Measurements from ENCODE around the gene FGF8. TPM values are rescaled to one million over a fixed set of nuclear protein-coding genes. Genes with fewer than 3 reads are reported as not detected.

FGF8 gene
- total RNA-seq, 1 experiment from 2014 or later: not detected

GRCh38 chr10:101725296-101726114 lies 50.4 kb downstream of the FGF8 start:
- TF ChIP-seq CTCF (IDR thresholded peaks at IDR 0.05; ENCODE audit: unreplicated experiment): no peak
- Mint-ChIP-seq H3K27me3 (ENCODE audit: unreplicated experiment) (no peaks in the 10 kb centered on the region), H3K27ac (ENCODE audit: unreplicated experiment) (no peak overlapping the region), H3K4me3 (ENCODE audit: low read depth, unreplicated experiment) (no peak overlapping the region), H3K36me3 (ENCODE audit: insufficient read depth, unreplicated experiment) (no peaks in the 10 kb centered on the region), H3K9me3 (ENCODE audit: low read depth, unreplicated experiment) (no peaks in the 10 kb centered on the region), H3K4me1 (ENCODE audit: low read depth, unreplicated experiment) (no peaks in the 10 kb centered on the region)
- DNase-seq: no peak
- intact Hi-C loops (cut with micrococcal nuclease; ENCODE audit: unreplicated experiment): no loop called here
- CTCF ChIA-PET: no interaction called here
- no TSS peak for BruUV-seq (replicated peaks)

- Mint-ChIP-seq H3K4me1 (ENCODE audit: low read depth, unreplicated experiment) (no peaks in the 10 kb centered on the region), H3K27me3 (ENCODE audit: unreplicated experiment) (no peaks in the 10 kb centered on the region), H3K27ac (ENCODE audit: unreplicated experiment) (no peak overlapping the region), H3K36me3 (ENCODE audit: insufficient read depth, unreplicated experiment) (no peaks in the 10 kb centered on the region), H3K9me3 (ENCODE audit: low read depth, unreplicated experiment) (no peaks in the 10 kb centered on the region), H3K4me3 (ENCODE audit: low read depth, unreplicated experiment) (no peak overlapping the region)
- CTCF ChIA-PET: no interaction called here
- intact Hi-C loops (cut with micrococcal nuclease; ENCODE audit: unreplicated experiment): no loop called here
- no TSS peak for BruUV-seq (replicated peaks)
- no peak for TF ChIP-seq CTCF (IDR thresholded peaks at IDR 0.05; ENCODE audit: unreplicated experiment)
- DNase-seq: no peak
Measured at GRCh38 chr10:101724446-101724845, 51.5 kb downstream of the FGF8 start.

GRCh38 chr10:101723176-101723575 lies 52.7 kb downstream of the FGF8 start:
- CTCF ChIA-PET: no interaction called here
- no peak for DNase-seq
- no peaks in the 10 kb centered on the region for H3K36me3 Mint-ChIP-seq (ENCODE audit: insufficient read depth, unreplicated experiment)
- H3K27ac Mint-ChIP-seq (ENCODE audit: unreplicated experiment): no peak overlapping the region
- no peaks in the 10 kb centered on the region for H3K9me3 Mint-ChIP-seq (ENCODE audit: low read depth, unreplicated experiment)
- no TSS peak for BruUV-seq (replicated peaks)
- H3K4me1 Mint-ChIP-seq (ENCODE audit: low read depth, unreplicated experiment): no peaks in the 10 kb centered on the region
- TF ChIP-seq CTCF (IDR thresholded peaks at IDR 0.05; ENCODE audit: unreplicated experiment): no peak
- H3K27me3 Mint-ChIP-seq (ENCODE audit: unreplicated experiment): no peaks in the 10 kb centered on the region
- no peak overlapping the region for H3K4me3 Mint-ChIP-seq (ENCODE audit: low read depth, unreplicated experiment)
- intact Hi-C loops (cut with micrococcal nuclease; ENCODE audit: unreplicated experiment): no loop called here

- no peak for DNase-seq
- Mint-ChIP-seq H3K4me1 (ENCODE audit: low read depth, unreplicated experiment) (peaks cover 4% of the 10 kb centered on the region), H3K27me3 (ENCODE audit: unreplicated experiment) (no peaks in the 10 kb centered on the region), H3K4me3 (ENCODE audit: low read depth, unreplicated experiment) (no peak overlapping the region), H3K36me3 (ENCODE audit: insufficient read depth, unreplicated experiment) (no peaks in the 10 kb centered on the region), H3K27ac (ENCODE audit: unreplicated experiment) (no peak overlapping the region), H3K9me3 (ENCODE audit: low read depth, unreplicated experiment) (no peaks in the 10 kb centered on the region)
- TF ChIP-seq CTCF (IDR thresholded peaks at IDR 0.05; ENCODE audit: unreplicated experiment): no peak
- intact Hi-C loops (cut with micrococcal nuclease; ENCODE audit: unreplicated experiment): no loop called here
- BruUV-seq (replicated peaks): no TSS peak
- CTCF ChIA-PET: no interaction called here
Measured at GRCh38 chr10:101721806-101722205, 54.1 kb downstream of the FGF8 start.
